ENCODE data around the gene WWOX. TPM values are rescaled to one million over a fixed set of nuclear protein-coding genes. Genes with fewer than 3 reads are reported as not detected.

The WWOX gene
- total and polyA plus RNA-seq, 2 donors (not counting 3 experiments of a cell fraction or from before 2014, with no cell fraction given) = 6.2 to 12.5 TPM

DNA sequence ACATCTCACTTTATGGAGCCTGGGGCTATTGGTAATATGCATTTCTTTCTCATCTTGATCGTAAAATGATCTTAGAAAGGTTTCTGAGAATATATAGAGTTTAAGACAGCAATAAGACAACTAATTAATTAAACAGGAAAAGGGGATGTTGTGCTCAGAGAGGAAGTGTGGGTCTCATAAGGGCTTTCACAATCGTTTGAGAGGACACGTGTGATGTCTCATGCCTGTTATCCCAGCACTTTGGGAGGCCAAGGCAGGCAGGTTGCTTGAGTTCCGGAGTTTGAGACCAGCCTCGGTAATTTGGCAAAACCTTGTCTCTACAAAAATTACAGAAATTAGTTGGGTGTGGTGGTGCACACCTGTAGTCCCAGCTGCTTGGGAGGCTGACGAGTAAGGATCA lies 295.6 kb downstream of the WWOX start:
- peaks cover 5% of the 10 kb centered on the region for H3K9me3 ChIP-seq (replicated peaks; ENCODE audit: control insufficient read depth, insufficient read depth, low read length)
- H3K27me3 ChIP-seq (ENCODE audit: control insufficient read depth in 2 of 2, insufficient read depth in 2 of 2, low read length in 2 of 2) = no peaks in the 10 kb centered on the region
- POLR2A ChIA-PET = no interaction called here
- H3K9ac ChIP-seq (replicated peaks; ENCODE audit: extremely low read depth, insufficient read depth, low read length) = no peak overlapping the region
- dilution Hi-C loops (cut with MboI; ENCODE audit: extremely low pct_ligation_motif_present, low sequenced_read_pairs) = no loop called here
- no peaks in the 10 kb centered on the region for H3K36me3 ChIP-seq (ENCODE audit: control insufficient read depth in 2 of 2, extremely low read depth in 1 of 2, insufficient read depth in 2 of 2, low read length in 2 of 2)
- H3K9me1 ChIP-seq (replicated peaks; ENCODE audit: control insufficient read depth, extremely low read depth, insufficient read depth, low read length) = no peaks in the 10 kb centered on the region
- no peak overlapping the region for H3K4me2 ChIP-seq (ENCODE audit: insufficient read depth, low read length)
- DNase-seq (ENCODE audit: low read depth, low spot score) (no peak), FAIRE-seq (no peak)
- no peak overlapping the region for H3K27ac ChIP-seq (ENCODE audit: insufficient read depth, low read depth, low read length)
- TF ChIP-seq POLR2AphosphoS5 (IDR thresholded peaks at IDR 0.05; ENCODE audit: insufficient read depth, low read depth, low read length) (no peak), GATA2 (IDR thresholded peaks at IDR 0.05; ENCODE audit: insufficient read depth, insufficient read length, low read depth, low read length) (no peak), JUN (IDR thresholded peaks at IDR 0.05; ENCODE audit: borderline replicate concordance, insufficient read depth, insufficient read length, low read depth) (no peak), EZH2 (IDR thresholded peaks at IDR 0.05; ENCODE audit: borderline replicate concordance, low read depth, low read length, severe bottlenecking) (no peak), MYC (IDR thresholded peaks at IDR 0.05; ENCODE audit: low read depth, low read length) (no peak), POLR2A (IDR thresholded peaks at IDR 0.05; ENCODE audit: low read depth, low read length) (no peak), FOS (IDR thresholded peaks at IDR 0.05; ENCODE audit: borderline replicate concordance, insufficient read depth, low read length) (no peak)
- TF ChIP-seq, protein P1, sequence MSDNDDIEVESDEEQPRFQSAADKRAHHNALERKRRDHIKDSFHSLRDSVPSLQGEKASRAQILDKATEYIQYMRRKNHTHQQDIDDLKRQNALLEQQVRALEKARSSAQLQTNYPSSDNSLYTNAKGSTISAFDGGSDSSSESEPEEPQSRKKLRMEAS (IDR thresholded peaks at IDR 0.05; ENCODE audit: insufficient read depth, insufficient read length) = no peak
- TF ChIP-seq, protein P2, sequence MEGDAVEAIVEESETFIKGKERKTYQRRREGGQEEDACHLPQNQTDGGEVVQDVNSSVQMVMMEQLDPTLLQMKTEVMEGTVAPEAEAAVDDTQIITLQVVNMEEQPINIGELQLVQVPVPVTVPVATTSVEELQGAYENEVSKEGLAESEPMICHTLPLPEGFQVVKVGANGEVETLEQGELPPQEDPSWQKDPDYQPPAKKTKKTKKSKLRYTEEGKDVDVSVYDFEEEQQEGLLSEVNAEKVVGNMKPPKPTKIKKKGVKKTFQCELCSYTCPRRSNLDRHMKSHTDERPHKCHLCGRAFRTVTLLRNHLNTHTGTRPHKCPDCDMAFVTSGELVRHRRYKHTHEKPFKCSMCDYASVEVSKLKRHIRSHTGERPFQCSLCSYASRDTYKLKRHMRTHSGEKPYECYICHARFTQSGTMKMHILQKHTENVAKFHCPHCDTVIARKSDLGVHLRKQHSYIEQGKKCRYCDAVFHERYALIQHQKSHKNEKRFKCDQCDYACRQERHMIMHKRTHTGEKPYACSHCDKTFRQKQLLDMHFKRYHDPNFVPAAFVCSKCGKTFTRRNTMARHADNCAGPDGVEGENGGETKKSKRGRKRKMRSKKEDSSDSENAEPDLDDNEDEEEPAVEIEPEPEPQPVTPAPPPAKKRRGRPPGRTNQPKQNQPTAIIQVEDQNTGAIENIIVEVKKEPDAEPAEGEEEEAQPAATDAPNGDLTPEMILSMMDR (IDR thresholded peaks at IDR 0.05; ENCODE audit: extremely low read depth in 1 of 2, insufficient read depth in 1 of 2, low read depth in 1 of 2, low read length in 2 of 2) = no peak
- BruUV-seq (replicated peaks) = no TSS peak
- CTCF ChIA-PET = no interaction called here
- H3K4me3 ChIP-seq (replicated peaks in 1 of 3; ENCODE audit: insufficient read depth in 1 of 3, low read depth in 1 of 3, low read length in 3 of 3) = no peak overlapping the region
- intact Hi-C loops (cut with micrococcal nuclease) = no loop called here
- no peaks in the 10 kb centered on the region for H3K4me1 ChIP-seq (ENCODE audit: control insufficient read depth, extremely low read depth, insufficient read depth, low read length)
- no peak overlapping the region for H2AFZ ChIP-seq (ENCODE audit: low read depth, low read length)
- H3K79me2 ChIP-seq (ENCODE audit: control insufficient read depth, insufficient read depth, low read length) = no peaks in the 10 kb centered on the region
- no peaks in the 10 kb centered on the region for H4K20me1 ChIP-seq (replicated peaks; ENCODE audit: control insufficient read depth, extremely low read depth, insufficient read depth, low read length)
